Endothelial cell of umbilical vein (primary cell): ENCODE data around the gene EML1.

Experiments
- CTCF ChIP-seq, 2 donors: IDR thresholded peaks; 1 replicate in 1 of 2; 2 replicates in 1 of 2; pipeline ENCODE4 v1.5.1; 2011; ENCODE audit warnings: low read length in 2 of 2, mild to moderate bottlenecking in 2 of 2, moderate library complexity in 2 of 2, control low read depth in 1 of 2, inconsistent platforms in 1 of 2, low read depth in 1 of 2; ENCODE audit not compliant: insufficient read depth in 1 of 2; ENCODE audit errors: extremely low read depth in 1 of 2
- JUN ChIP-seq: IDR thresholded peaks from 2 replicates; pipeline ENCODE4 v1.6.1; 2011; ENCODE audit warnings: borderline replicate concordance, low read depth; ENCODE audit not compliant: insufficient read length, insufficient read depth
- POLR2A ChIP-seq: IDR thresholded peaks from 2 replicates; pipeline ENCODE4 v1.6.1; 2012; ENCODE audit warnings: low read depth, mild to moderate bottlenecking, control low read depth, low read length

- no peak for TF ChIP-seq CTCF (IDR thresholded peaks at IDR 0.05; ENCODE audit: extremely low read depth in 1 of 2, insufficient read depth in 1 of 2, low read depth in 1 of 2, low read length in 2 of 2)
- TF ChIP-seq JUN: no peak
- no peak for TF ChIP-seq POLR2A
Measured at GRCh38 chr14:99990268-99991170, 197.3 kb downstream of the EML1 start.
